Left colon (tissue), 2 donors: ENCODE results near the gene ACOT2. TPM values are rescaled to one million over a fixed set of nuclear protein-coding genes. Genes with fewer than 3 reads are reported as not detected.

Source experiments
- ATAC-seq: fragments of 200-7000 bp; cut with Tn5 transposase; one replicate; pipeline ENCODE4 v1.9.1; 2020; ENCODE audit warnings: mild to moderate bottlenecking, moderate library complexity
- DNase-seq, 2 donors: peaks; one replicate each; pipeline ENCODE4 v3.0.0-alpha.2; 2020
- intact Hi-C, 2 donors: fragments of 100-400 bp; cut with DNase I in 1 of 2; cut with micrococcal nuclease in 1 of 2; formaldehyde crosslinking; loops; one replicate each; pipeline versions ENCODE4 v1.11.2 to v1.14.0; 2022; cut with DNase I, micrococcal nuclease
- total RNA-seq, 2 donors: library from RNA; stranded (reverse); fragmentation: NEBNext Ultra II Directional; extraction: Animal tissue kit (Norgen Biotek cat#: 25700); gene quantifications; one replicate each; pipeline ENCODE4 v1.2.1, GENCODE V29; 2021
- donor health status: DM: no; HTN: no; CAD: no.
- donor health status: DM: yes; HTN: yes; CAD: no.

The ACOT2 gene
- total RNA-seq, 2 donors from 2014 or later, result 41.2 to 54.2 TPM

DNA sequence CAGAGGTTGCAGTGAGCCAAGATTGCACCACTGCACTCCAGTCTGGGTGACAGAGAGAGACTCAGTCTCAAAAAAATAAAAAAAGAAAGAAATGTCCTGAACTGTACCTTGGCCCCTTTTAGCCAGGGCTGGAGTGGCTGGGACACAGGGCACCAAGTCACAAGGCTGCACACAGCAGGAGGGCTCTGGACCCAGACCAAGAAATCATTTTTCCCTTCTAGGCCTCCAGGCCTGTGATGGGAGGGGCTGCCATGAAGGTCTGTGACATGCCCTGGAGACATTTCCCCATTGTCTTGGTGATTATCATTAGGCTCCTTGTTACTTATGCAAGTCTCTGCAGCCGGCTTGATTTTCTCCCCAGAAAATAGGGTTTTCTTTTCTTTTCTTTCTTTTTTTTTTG, 38.2 kb downstream of the ACOT2 start:
- intact Hi-C loops, result no loop called here
- no peak for ATAC-seq
- no peak for DNase-seq

GRCh38 chr14:73610687-73611086, 41.7 kb downstream of the ACOT2 start:
- no peak for DNase-seq
- intact Hi-C loops, result no loop called here
- ATAC-seq, result no peak

DNA sequence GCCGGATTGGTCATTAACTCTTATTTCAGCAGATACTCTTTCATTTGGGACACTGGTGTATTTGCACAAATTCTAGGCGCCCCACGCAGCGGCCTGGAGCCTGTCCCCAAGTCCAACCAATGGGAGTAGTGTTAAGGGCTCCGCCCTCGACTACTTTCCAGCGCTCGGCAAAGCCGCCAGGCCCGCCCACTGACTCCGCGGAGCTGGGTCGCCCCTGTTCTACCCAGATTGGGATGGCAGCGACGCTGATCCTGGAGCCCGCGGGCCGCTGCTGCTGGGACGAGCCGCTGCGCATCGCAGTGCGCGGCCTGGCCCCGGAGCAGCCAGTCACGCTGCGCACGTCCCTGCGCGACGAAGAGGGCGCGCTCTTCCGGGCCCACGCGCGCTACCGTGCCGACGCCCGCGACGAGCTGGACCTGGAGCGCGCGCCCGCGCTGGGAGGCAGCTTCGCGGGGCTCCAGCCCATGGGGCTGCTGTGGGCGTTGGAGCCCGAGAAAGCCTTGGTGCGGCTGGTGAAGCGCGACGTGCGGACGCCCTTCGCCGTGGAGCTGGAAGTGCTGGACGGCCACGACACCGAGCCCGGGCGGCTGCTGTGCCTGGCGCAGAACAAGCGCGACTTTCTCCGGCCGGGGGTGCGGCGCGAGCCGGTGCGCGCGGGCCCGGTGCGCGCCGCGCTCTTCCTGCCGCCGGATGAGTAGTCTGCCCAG, 43.5 kb downstream of the ACOT2 start, which contains the start of gene ACOT6:
Gene ACOT6 (plus strand): TSS at position 179 of the 707 bp plus-strand sequence. CDS start 55 bp downstream, at position 234.
- intact Hi-C loops, result no loop called here
- peak; percentile 90 for ATAC-seq

DNA sequence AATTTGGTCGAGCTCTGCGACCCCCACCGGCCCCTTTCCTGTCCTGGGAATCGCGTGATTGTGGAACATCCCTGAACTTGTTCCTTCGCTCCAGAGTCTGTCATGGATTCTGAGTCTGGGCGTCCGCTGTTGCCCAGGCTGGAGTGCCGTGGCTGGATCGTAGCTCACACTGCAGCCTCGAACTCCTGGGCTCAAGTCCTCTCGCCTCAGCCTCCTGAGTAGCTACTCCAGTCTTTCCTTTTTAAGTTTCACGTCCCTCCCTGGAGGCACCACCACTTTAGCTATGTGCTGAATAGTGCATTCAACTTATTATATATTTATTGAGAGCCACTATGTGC, 44.0 kb downstream of the ACOT2 start:
- DNase-seq, result no peak
- intact Hi-C loops, result no loop called here
- peak; percentile 34 for ATAC-seq

More for the DNA sequence above, 43.5 kb downstream of the ACOT2 start, which contains the start of gene ACOT6:
- DNase-seq, result peak; percentile 63 to 74

GRCh38 chr14:73613419-73613963, 44.5 kb downstream of the ACOT2 start:
- no peak for ATAC-seq
- intact Hi-C loops, result no loop called here
- DNase-seq, result no peak

DNA sequence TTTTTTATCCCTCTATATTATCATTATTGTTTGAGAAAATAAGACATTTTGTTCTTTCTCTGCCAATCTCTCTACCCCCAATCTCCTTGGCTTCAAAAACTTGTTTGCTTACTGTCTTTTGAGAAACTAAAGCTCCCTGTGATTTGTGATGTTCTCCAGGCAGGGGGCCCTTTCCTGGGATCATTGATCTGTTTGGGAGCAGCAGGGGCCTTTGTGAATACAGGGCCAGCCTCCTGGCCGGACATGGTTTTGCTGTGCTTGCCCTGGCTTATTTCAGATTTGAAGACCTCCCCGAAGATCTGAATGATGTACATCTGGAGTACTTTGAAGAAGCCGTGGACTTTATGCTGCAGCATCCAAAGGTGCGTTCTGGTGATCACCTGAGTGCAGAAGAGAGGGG, 47.8 kb downstream of the ACOT2 start:
- intact Hi-C loops, result no loop called here
- ATAC-seq (no peak), DNase-seq (no peak)

GRCh38 chr14:73619524-73619923, 50.5 kb downstream of the ACOT2 start:
- DNase-seq (no peak), ATAC-seq (no peak)
- intact Hi-C loops, result no loop called here

GRCh38 chr14:73620268-73620667, 51.3 kb downstream of the ACOT2 start:
- ATAC-seq (no peak), DNase-seq (no peak)
- intact Hi-C loops, result no loop called here

- ATAC-seq, result no peak
- DNase-seq, result no peak
- intact Hi-C loops, result no loop called here
Observed at GRCh38 chr14:73623504-73624054, 54.6 kb downstream of the ACOT2 start.

Other genes with a start within 250 kb of the ACOT2 start
- gene NUMB, start 110.7 kb upstream of the ACOT2 start, total RNA-seq, result 100 to 1,000 TPM; 105 to 114 TPM
- gene RIOX1, start 78.3 kb upstream of the ACOT2 start, total RNA-seq, result 10 to 100 TPM; 10.2 to 10.3 TPM
- 10 to 100 TPM in 1 of 2 donors, 1 to 10 TPM in 1; 7.2 to 13.2 TPM for gene ACOT1, start 32.1 kb upstream of the ACOT2 start, total RNA-seq
- 1 to 10 TPM in 1 of 2 donors, under 1 TPM in 1; 0.59 to 2.2 TPM for gene HEATR4, start 10.3 kb upstream of the ACOT2 start, total RNA-seq
- gene ACOT4, start 22.7 kb downstream of the ACOT2 start, total RNA-seq, result 1 to 10 TPM; 2.3 to 3.4 TPM
- gene ACOT6, start 43.3 kb downstream of the ACOT2 start, total RNA-seq, result not detected
- gene DNAL1, start 75.8 kb downstream of the ACOT2 start, total RNA-seq, result 1 to 10 TPM; 6.3 to 6.4 TPM
- 10 to 100 TPM; 15.3 to 47.1 TPM for gene PNMA1, start 145.2 kb downstream of the ACOT2 start, total RNA-seq